GM18873 (cell line): ENCODE data around the gene CMSS1.

Experiments used
- ATAC-seq: cut with Tn5 transposase; IDR thresholded peaks from one replicate; pipeline ENCODE4 v1.9.1; 2021; ENCODE audit warnings: mild to moderate bottlenecking, moderate library complexity, moderate number of reproducible peaks; ENCODE audit not compliant: unreplicated experiment, low FRiP score

Gene CMSS1

GRCh38 chr3:99928771-99929744, 111.4 kb downstream of the CMSS1 start:
- ATAC-seq, result no peak

GRCh38 chr3:99929745-99930139, 112.1 kb downstream of the CMSS1 start:
- ATAC-seq, result no peak

- no peak for ATAC-seq
Observed at GRCh38 chr3:99931059-99931458, 113.4 kb downstream of the CMSS1 start.

- ATAC-seq, result no peak
Observed at GRCh38 chr3:99933971-99934750, 116.5 kb downstream of the CMSS1 start.

- no peak for ATAC-seq
Observed at GRCh38 chr3:99934975-99935797, 117.5 kb downstream of the CMSS1 start.

GRCh38 chr3:99938270-99938911, 120.7 kb downstream of the CMSS1 start:
- no peak for ATAC-seq

- no peak for ATAC-seq
Observed at GRCh38 chr3:99939876-99940275, 122.2 kb downstream of the CMSS1 start.

- ATAC-seq, result no peak
Observed at GRCh38 chr3:99940350-99940749, 122.7 kb downstream of the CMSS1 start.

- ATAC-seq, result no peak
Observed at GRCh38 chr3:99941211-99941610, 123.5 kb downstream of the CMSS1 start.

GRCh38 chr3:99943931-99944761, 126.5 kb downstream of the CMSS1 start:
- no peak for ATAC-seq

GRCh38 chr3:99945328-99945995, 127.8 kb downstream of the CMSS1 start:
- ATAC-seq, result no peak

GRCh38 chr3:99947356-99947755, 129.7 kb downstream of the CMSS1 start:
- no peak for ATAC-seq

GRCh38 chr3:99948467-99949089, 130.9 kb downstream of the CMSS1 start:
- no peak for ATAC-seq

- ATAC-seq, result no peak
Observed at GRCh38 chr3:99949956-99950670, 132.5 kb downstream of the CMSS1 start.

- ATAC-seq, result no peak
Observed at GRCh38 chr3:99950921-99951320, 133.3 kb downstream of the CMSS1 start.

- ATAC-seq, result no peak
Observed at GRCh38 chr3:99951701-99952100, 134.0 kb downstream of the CMSS1 start.

- no peak for ATAC-seq
Observed at GRCh38 chr3:99952306-99952705, 134.6 kb downstream of the CMSS1 start.

- ATAC-seq, result no peak
Observed at GRCh38 chr3:99953596-99953995, 135.9 kb downstream of the CMSS1 start.
